ENCODE results near the gene LCORL.
"Not testable (repeated sequence)": the region's sequence is repeated elsewhere in the genome, so short reads cannot be mapped to it uniquely, and the experiment has no call there.

LCORL gene

DNA sequence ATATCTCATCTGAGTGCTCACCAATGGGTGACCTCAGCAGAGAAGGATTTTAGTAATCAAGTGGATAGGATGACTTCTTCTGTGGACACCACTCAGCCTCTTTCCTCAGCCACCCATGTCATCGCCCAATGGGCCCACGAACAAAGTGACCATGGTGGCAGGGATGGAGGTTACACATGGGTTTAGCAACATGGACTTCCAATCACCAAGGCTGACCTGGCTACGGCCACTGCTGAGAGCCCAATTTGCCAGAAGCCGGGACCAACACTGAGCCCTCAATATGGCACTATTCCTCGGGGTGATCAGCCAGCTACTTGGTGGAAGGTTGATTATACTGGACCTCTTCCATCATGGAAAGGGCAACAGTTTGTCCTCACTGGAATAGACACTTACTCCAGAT, 97.4 kb downstream of the LCORL start:
- no peak for DNase-seq

- no peak for DNase-seq
Observed at GRCh38 chr4:17921451-17921850, 100.1 kb downstream of the LCORL start.

- DNase-seq: no peak
Observed at GRCh38 chr4:17920681-17921080, 100.9 kb downstream of the LCORL start.

GRCh38 chr4:17915439-17915838, 106.1 kb downstream of the LCORL start:
- peak in 1 of 3 donors; percentile 6 for DNase-seq

GRCh38 chr4:17912011-17912410, 109.5 kb downstream of the LCORL start:
- DNase-seq: no peak

DNA sequence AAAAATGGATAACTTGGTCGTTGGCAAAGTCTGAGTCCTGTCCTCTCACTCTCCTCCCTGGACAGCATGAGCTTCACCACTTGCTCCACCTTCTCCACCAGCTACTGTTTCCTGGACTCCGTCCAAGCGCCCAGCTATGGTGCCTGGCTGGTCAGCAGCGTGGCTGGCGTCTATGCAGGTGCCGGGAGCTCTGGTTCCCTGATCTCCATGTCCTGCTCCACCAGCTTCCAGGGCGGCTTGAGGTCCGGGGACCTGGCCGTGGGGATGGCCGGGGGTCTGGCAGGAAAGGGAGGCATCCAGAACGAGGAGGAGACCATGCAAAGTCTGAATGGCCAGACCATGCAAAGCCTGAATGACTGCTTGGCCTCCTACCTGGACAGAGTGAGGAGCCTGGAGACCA, 109.9 kb downstream of the LCORL start:
- DNase-seq: no peak

DNA sequence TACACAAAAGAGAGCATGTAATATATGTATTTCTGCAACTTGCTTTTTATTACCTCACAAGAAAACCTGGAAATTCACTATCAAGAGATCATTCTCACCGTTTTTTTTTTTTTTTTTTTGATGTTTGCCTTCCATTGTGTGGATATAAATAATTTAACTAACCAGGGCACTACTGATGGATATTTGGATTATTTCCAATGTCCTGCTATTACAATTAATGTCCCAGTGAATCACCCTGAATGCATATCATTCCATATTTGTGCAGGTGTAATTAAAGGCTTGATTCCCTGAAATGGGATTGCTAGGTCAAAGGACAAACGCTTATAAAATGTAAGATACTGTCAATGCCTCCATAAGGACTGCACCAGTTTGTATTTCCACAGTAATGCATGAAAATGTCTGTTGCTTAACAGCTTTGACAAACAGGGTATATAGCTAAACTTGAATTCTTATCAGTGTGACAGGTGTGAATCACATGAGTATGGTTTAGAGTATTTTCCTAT, 123.0 kb downstream of the LCORL start:
- DNase-seq: no peak

DNA sequence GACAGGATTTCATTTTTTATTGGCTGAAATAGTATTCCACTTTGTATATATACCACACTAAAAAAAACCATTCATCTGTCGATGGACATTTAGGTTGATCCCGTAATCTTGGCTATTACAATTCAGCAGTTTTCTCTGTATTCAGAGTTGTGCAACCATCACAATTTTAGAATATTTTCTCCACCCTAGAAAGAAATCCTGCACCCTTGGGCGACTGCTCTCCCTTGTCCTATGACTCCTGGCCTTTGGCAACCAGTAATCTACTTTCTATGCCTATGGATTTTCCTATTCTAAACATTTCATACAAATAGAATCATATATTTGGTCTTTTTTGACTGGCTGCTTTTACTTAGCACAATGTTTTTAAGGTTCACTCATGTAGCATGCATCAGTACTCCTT, 126.1 kb downstream of the LCORL start:
- DNase-seq: no peak

DNA sequence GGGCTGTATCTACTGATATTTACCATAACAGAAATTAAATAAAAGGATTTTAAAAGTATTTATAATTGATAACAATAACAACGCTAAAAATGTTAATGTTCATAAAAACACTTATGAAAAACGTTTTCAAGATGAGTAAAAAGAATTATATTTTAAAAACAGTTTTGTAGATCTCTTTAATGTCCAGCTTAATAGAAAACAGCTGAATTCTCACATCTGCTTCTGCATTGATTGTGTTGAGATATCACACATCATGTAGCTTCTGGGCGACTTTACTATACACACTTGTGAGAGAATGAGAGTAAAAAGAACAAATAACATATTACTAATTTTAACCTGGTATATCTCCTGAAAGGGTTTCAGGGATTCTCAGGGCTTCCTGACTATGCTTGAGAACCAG, 127.1 kb downstream of the LCORL start:
- no peak for DNase-seq

DNA sequence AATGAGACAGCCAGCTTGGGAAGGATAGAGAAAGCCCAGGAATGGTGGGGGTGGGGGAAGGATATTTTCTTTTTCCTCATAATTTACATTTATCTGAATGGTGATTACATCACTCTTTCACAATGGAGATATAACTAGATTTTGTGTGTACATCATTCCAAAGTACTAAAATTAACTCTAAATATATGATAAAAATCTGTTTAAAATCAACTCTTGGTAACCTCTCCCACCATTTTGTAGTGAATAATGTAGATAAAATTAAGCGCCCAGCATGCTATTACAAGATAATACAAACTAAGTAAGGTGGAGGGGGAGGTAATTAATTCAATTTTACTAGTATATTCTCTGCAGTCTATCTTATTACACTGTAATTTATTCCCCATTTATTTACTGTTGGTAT, 131.9 kb downstream of the LCORL start:
- no peak for DNase-seq

- no peak for DNase-seq
Observed at GRCh38 chr4:17884511-17884910, 137.0 kb downstream of the LCORL start.

GRCh38 chr4:17884063-17884462, 137.5 kb downstream of the LCORL start:
- DNase-seq: no peak

GRCh38 chr4:17877661-17878060, 143.9 kb downstream of the LCORL start:
- no peak for DNase-seq

GRCh38 chr4:17876943-17877342, 144.6 kb downstream of the LCORL start:
- no peak for DNase-seq

- DNase-seq: no peak
Observed at GRCh38 chr4:17875402-17876070, 146.0 kb downstream of the LCORL start.

GRCh38 chr4:17869327-17869726, 152.2 kb downstream of the LCORL start:
- no peak for DNase-seq

DNA sequence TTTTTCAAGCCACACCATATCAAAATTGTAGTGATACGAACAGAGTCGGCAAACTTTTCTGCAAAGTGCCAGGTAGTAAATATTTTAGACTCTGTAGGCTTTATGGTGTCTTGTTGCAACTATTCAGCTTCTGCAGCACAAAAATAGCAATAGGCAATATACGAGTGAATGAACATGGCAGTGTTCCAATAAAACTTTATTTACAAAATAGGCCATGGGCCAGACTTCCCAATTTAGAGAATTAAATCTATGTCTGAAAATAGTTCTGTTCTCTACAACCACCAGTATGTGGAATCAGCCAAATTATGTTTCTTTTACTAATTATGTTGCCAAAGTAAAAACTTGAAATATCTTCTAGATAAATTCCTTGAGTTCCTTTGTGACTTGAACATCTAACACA, 154.3 kb downstream of the LCORL start:
- DNase-seq: no peak

DNA sequence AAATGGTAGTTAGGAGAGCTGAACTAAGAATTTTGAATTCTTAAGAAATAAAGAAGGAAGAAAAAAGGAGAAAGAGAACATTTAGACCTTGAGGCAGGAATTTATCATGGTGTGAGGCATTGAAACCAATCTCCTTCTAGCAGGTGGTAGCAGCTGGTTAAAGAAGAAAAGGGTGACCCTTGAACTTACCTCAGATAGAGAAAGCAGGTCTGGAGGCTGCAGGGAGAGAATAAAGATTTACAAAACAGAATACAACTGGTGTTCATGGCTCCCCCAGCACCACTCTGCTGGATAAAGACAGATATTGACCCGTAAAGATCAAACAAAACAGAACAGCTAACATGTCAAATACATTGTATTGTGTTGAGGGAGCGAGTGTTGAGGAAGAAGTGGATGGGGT, 154.7 kb downstream of the LCORL start:
- no peak for DNase-seq

DNA sequence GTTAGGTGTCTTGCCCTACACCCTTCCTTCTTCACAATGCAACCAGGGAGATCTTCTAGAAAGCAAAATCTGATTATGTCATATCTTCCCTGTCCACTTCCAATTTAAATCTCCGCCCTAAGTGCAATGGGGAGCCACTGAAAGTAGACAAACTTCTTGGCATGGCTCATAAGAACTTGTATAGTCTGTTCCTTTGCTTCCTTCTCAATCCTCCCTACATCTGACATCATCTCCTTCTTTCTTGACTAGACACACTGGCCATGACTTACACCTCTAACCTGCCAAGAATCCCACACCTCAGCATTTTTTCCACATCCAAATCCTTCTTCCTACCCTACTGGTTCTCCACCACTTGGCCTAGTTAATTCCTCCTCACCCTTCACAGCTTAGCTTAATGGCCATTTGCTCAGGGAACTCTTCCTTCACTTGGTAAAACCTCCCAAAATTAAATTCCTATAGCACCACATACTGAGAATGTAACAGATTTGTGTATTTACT, 155.6 kb downstream of the LCORL start:
- no peak for DNase-seq

- not testable (repeated sequence) for DNase-seq
Observed at GRCh38 chr4:17861906-17862305, 159.6 kb downstream of the LCORL start.

DNA sequence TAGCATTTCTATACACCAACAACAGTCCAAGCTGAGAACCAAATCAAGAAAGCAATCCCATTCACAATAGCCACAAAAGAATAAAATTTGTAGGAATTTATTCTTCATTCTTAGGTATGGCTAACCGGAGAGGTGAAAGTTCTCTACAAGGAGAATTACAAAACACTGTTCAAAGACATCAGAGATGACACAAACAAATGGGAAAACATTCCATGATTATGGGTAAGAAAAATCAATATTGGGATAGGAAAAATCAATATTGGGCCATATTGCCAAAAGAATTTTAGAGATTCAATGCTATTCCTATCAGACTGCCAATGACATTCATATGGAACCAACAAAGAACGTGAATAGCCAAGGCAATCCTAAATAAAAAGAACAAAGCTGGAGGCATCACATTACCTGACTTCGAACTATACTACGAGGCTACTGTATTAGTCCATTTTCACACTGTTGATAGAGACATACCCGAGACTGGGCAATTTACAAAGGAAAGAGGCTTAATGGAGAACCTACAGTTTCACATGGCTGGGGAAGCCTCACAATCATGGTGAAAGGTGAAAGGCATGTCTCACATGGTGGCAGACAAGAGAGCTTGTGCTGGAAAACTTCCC, 161.7 kb downstream of the LCORL start:
- no peak for DNase-seq

DNA sequence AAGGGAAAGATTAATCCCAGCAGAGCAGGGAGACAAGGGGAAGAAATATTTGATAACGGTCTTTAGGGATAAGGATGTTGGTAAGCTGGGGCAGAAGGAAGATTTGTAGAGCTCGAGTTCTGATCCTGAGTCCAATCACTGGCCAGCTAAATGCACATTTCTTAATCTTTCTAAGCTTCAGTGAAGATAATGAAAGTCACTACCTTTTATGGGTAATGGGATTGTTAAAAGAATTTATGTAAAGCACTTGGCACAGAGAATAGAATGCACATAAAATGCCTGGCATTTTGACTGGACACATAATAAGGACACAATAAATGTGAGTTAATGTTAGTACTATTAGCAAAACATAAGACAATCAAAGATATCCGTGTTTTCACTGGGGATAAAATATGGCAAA, 167.5 kb downstream of the LCORL start:
- DNase-seq: no peak

GRCh38 chr4:17851959-17852358, 169.6 kb downstream of the LCORL start:
- no peak for DNase-seq

DNA sequence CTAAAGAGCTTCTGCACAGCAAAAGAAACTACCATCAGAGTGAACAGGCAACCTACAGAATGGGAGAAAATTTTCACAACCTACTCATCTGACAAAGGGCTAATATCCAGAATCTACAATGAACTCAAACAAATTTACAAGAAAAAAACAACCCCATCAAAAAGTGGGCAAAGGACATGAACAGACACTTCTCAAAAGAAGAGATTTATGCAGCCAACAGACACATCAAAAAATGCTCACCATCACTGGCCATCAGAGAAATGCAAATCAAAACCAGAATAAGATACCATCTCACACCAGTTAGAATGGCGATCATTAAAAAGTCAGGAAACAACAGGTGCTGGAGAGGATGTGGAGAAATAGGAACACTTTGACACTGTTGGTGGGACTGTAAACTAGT, 171.3 kb downstream of the LCORL start:
- DNase-seq: not testable (repeated sequence)

- no peak for DNase-seq
Observed at GRCh38 chr4:17846266-17846665, 175.3 kb downstream of the LCORL start.

All from suppressor macrophage treated with lipopolysaccharide for 1 hour (primary cell).